Muscle layer of colon (tissue), 2 donors: ENCODE measurements around the gene ZNF592.
A peak's percentile ranks its signal among the peaks of the same experiment; 100 is the strongest.

Experiments used
- H3K27ac ChIP-seq: one replicate; pipeline ENCODE4 v1.7.0; 2013; ENCODE audit warnings: low read depth, mild to moderate bottlenecking, low read length, moderate library complexity
- H3K27me3 ChIP-seq, 2 donors: one replicate each; pipeline ENCODE4 v1.7.0; 2013; ENCODE audit warnings: low read length in 2 of 2, mild to moderate bottlenecking in 2 of 2; ENCODE audit not compliant: insufficient read depth in 2 of 2, control insufficient read depth in 1 of 2
- H3K36me3 ChIP-seq: one replicate; pipeline ENCODE4 v1.7.0; 2013; ENCODE audit warnings: mild to moderate bottlenecking, low read length; ENCODE audit not compliant: insufficient read depth
- H3K4me1 ChIP-seq: one replicate; pipeline ENCODE4 v1.7.0; 2013; ENCODE audit warnings: mild to moderate bottlenecking, low read length; ENCODE audit not compliant: insufficient read depth
- H3K4me3 ChIP-seq, 2 donors: one replicate each; pipeline ENCODE4 v1.7.0; 2013; ENCODE audit warnings: low read length in 2 of 2, low read depth in 1 of 2, mild to moderate bottlenecking in 1 of 2, moderate library complexity in 1 of 2
- H3K9ac ChIP-seq: one replicate; pipeline ENCODE4 v1.7.0; 2013; ENCODE audit warnings: low read length
- H3K9me3 ChIP-seq: one replicate; pipeline ENCODE4 v1.7.0; 2013; ENCODE audit warnings: mild to moderate bottlenecking, low read length
- donor health status: abdominal sarcoma.
- donor health status: Adenocarcinoma of cecum.

ZNF592 gene

GRCh38 chr15:84823282-84823878, 75.0 kb downstream of the ZNF592 start:
- no peak overlapping the region for H3K27ac ChIP-seq
- no peak overlapping the region for H3K9ac ChIP-seq
- no peaks in the 10 kb centered on the region for H3K27me3 ChIP-seq
- no peak overlapping the region for H3K4me3 ChIP-seq
- H3K4me1 ChIP-seq = peaks cover 73% of the 10 kb centered on the region
- H3K36me3 ChIP-seq = peaks cover 5% of the 10 kb centered on the region
- no peaks in the 10 kb centered on the region for H3K9me3 ChIP-seq

GRCh38 chr15:84824260-84825007, 76.0 kb downstream of the ZNF592 start:
- H3K27ac ChIP-seq = peak overlapping the region; percentile 1
- H3K27me3 ChIP-seq = no peaks in the 10 kb centered on the region
- no peaks in the 10 kb centered on the region for H3K9me3 ChIP-seq
- no peak overlapping the region for H3K9ac ChIP-seq
- H3K36me3 ChIP-seq = peaks cover 5% of the 10 kb centered on the region
- H3K4me3 ChIP-seq = no peak overlapping the region
- H3K4me1 ChIP-seq = peaks cover 65% of the 10 kb centered on the region

DNA sequence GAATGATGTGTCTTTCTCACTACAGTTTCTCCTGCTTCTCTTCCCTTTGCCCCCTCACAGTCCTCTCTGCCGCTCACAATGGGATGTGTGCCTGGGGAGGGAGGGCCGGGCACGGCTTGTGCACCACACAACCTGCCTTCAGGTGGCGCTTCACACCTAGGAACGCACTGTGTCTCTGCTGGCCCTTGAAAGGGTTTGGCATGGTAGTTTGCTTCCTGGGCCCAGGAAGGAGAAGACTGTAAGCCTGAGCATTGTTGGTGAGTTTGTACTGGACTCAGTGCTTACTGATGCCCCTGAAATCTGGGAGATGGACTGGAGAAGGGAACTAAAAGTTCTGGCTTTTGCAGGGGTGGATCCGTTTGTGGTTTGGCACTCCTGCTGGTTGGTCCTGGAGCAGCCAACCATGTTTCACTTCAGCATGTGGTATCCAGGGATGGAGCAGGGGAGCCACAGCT, 78.0 kb downstream of the ZNF592 start:
- Histone ChIP-seq H3K4me3 (no peak overlapping the region), H3K9ac (no peak overlapping the region), H3K36me3 (peaks cover 5% of the 10 kb centered on the region), H3K27ac (no peak overlapping the region), H3K27me3 (no peaks in the 10 kb centered on the region), H3K9me3 (no peaks in the 10 kb centered on the region), H3K4me1 (peaks cover 56% of the 10 kb centered on the region)

GRCh38 chr15:84827246-84827645, 78.9 kb downstream of the ZNF592 start:
- H3K9me3 ChIP-seq = no peaks in the 10 kb centered on the region
- peaks cover 55% of the 10 kb centered on the region for H3K4me1 ChIP-seq
- H3K9ac ChIP-seq = no peak overlapping the region
- no peak overlapping the region for H3K4me3 ChIP-seq
- H3K36me3 ChIP-seq = no peaks in the 10 kb centered on the region
- no peaks in the 10 kb centered on the region for H3K27me3 ChIP-seq
- H3K27ac ChIP-seq = no peak overlapping the region

DNA sequence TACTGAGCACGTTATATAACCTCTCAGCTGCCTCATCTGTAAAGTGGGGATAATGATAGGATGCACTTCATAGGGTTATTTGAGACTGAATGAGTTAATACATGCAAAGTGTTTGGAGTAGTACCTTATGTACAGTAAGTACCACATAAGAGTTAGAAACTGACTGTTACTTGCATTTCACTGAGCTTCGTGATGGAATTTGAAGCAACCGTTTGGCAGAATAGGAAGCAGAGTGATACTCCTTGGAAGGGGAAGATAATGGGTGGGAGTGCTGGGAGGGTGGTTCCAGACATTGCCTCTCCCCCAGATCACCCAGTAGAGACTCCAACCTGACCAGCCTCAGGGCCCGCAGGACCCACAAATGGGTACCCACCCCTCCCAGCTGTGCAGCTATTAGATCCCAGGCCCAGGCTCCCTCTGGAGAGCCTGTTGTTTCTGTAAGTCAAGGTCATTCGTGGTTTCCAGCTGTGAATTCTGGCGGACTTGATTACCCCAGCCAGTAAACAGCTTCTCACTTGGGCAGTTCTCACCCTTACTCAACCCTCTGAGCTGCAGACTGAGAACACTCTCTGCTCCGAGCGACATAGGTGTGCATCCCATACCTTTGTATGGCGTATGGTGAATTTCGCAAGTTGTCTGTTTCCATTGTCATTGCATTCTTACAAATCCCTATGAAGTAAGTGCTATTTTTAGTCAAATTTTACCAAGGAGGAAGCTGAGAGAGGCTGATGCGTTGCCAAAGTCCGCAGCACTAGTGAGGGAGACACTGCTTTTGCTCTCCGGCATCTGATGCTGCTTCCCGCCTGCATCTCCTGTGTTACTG, 79.9 kb downstream of the ZNF592 start:
- Histone ChIP-seq H3K9ac (no peak overlapping the region), H3K27ac (no peak overlapping the region), H3K9me3 (no peaks in the 10 kb centered on the region), H3K4me1 (peaks cover 54% of the 10 kb centered on the region), H3K27me3 (no peaks in the 10 kb centered on the region), H3K4me3 (no peak overlapping the region), H3K36me3 (no peaks in the 10 kb centered on the region)

- H3K4me1 ChIP-seq = peaks cover 54% of the 10 kb centered on the region
- no peaks in the 10 kb centered on the region for H3K36me3 ChIP-seq
- H3K9ac ChIP-seq = no peak overlapping the region
Measured at GRCh38 chr15:84829428-84829827, 81.0 kb downstream of the ZNF592 start.

DNA sequence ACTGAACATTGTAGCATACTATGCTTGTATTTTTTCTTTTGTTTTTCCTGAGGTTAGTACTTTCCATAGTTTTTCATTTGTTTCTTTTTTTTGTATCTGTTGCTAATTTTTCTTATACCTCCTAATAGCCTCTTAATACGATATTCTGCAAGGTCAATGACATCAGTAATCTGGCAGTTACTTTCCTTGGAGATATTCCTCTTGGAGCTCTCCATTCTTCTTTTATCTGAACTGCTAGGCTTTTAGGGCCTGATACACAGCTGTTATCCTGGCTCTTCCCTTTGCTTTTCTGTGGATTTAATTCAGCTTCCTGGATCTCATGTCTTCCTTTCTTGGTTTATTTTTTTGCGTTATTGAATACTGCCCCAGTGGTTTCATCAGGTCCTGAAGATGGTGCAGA, 81.6 kb downstream of the ZNF592 start:
- Histone ChIP-seq H3K9me3 (no peaks in the 10 kb centered on the region), H3K27ac (no peak overlapping the region), H3K4me1 (peaks cover 56% of the 10 kb centered on the region), H3K9ac (no peak overlapping the region), H3K36me3 (no peaks in the 10 kb centered on the region), H3K27me3 (no peaks in the 10 kb centered on the region), H3K4me3 (no peak overlapping the region)

More at GRCh38 chr15:84829428-84829827, 81.0 kb downstream of the ZNF592 start:
- Histone ChIP-seq H3K9me3 (no peaks in the 10 kb centered on the region), H3K4me3 (no peak overlapping the region), H3K27me3 (no peaks in the 10 kb centered on the region), H3K27ac (no peak overlapping the region)

DNA sequence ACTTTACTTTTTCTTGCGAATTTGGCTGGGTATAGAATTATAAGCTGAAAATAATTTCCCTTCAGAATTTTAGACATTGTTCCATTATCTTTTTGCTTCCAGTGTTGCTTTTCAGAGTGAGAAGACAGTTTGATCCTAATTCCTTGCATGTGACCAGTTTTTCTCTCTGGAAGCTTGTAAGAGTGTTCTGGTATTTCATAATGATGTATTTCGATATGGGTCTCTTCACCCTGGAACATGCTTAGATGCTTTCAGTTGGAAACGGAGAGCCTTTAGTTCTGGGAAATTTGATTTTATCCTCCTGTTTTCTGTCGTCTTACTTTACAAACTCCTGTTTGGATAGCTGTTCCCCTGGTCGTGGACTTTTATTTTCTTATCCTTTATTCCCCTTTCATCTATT, 82.6 kb downstream of the ZNF592 start:
- no peaks in the 10 kb centered on the region for H3K36me3 ChIP-seq
- no peaks in the 10 kb centered on the region for H3K9me3 ChIP-seq
- no peak overlapping the region for H3K9ac ChIP-seq
- H3K27ac ChIP-seq = no peak overlapping the region
- no peak overlapping the region for H3K4me3 ChIP-seq
- H3K27me3 ChIP-seq = no peaks in the 10 kb centered on the region
- H3K4me1 ChIP-seq = peaks cover 51% of the 10 kb centered on the region

GRCh38 chr15:84831613-84832012, 83.2 kb downstream of the ZNF592 start:
- H3K9ac ChIP-seq = no peak overlapping the region
- no peak overlapping the region for H3K27ac ChIP-seq
- no peaks in the 10 kb centered on the region for H3K9me3 ChIP-seq
- no peak overlapping the region for H3K4me3 ChIP-seq
- no peaks in the 10 kb centered on the region for H3K27me3 ChIP-seq
- no peaks in the 10 kb centered on the region for H3K36me3 ChIP-seq
- H3K4me1 ChIP-seq = peaks cover 49% of the 10 kb centered on the region

GRCh38 chr15:84832448-84833040, 84.2 kb downstream of the ZNF592 start:
- H3K27me3 ChIP-seq = no peaks in the 10 kb centered on the region
- H3K27ac ChIP-seq = no peak overlapping the region
- no peak overlapping the region for H3K4me3 ChIP-seq
- H3K36me3 ChIP-seq = no peaks in the 10 kb centered on the region
- no peaks in the 10 kb centered on the region for H3K9me3 ChIP-seq
- H3K9ac ChIP-seq = no peak overlapping the region
- H3K4me1 ChIP-seq = peaks cover 45% of the 10 kb centered on the region
